ENCODE measurements around the gene DIP2C. TPM values are rescaled to one million over a fixed set of nuclear protein-coding genes. Genes with fewer than 3 reads are reported as not detected.
A peak's percentile ranks its signal among the peaks of the same experiment; 100 is the strongest.
"Not testable (repeated sequence)": the region's sequence is repeated elsewhere in the genome, so short reads cannot be mapped to it uniquely, and the experiment has no call there.

Gene DIP2C
- polyA plus RNA-seq, 1 of the 3 experiments (the other 2 are of a cell fraction), result 8.7 TPM

- TF ChIP-seq RFX5 (IDR thresholded peaks at IDR 0.05; ENCODE audit: low read length), result no peak
- TF ChIP-seq IRF3 (IDR thresholded peaks at IDR 0.05; ENCODE audit: low read depth, low read length), result no peak
- no peak for TF ChIP-seq SMC3 (IDR thresholded peaks at IDR 0.05; ENCODE audit: low read depth, low read length)
- TF ChIP-seq FOSL2 (IDR thresholded peaks at IDR 0.05; ENCODE audit: borderline replicate concordance, low read depth), result no peak
- TF ChIP-seq, protein P1, sequence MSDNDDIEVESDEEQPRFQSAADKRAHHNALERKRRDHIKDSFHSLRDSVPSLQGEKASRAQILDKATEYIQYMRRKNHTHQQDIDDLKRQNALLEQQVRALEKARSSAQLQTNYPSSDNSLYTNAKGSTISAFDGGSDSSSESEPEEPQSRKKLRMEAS (IDR thresholded peaks at IDR 0.05; ENCODE audit: low read depth), result no peak
- TF ChIP-seq EP300 (IDR thresholded peaks at IDR 0.05; ENCODE audit: borderline replicate concordance in 1 of 2, low read depth in 1 of 2, low read length in 1 of 2), result no peak
- TF ChIP-seq MXI1 (IDR thresholded peaks at IDR 0.05; ENCODE audit: low read depth, low read length), result no peak
- TF ChIP-seq GATA2 (CRISPR knock-in tag; IDR thresholded peaks at IDR 0.05), result no peak
- TF ChIP-seq ELF1 (IDR thresholded peaks at IDR 0.05), result no peak
- no peak for TF ChIP-seq PBX3 (IDR thresholded peaks at IDR 0.05)
- no peak for TF ChIP-seq FOXJ3 (CRISPR knock-in tag; IDR thresholded peaks at IDR 0.05)
- TF ChIP-seq SIN3A (IDR thresholded peaks at IDR 0.05; ENCODE audit: borderline replicate concordance, low read depth, low read length), result no peak
- no peak for TF ChIP-seq CHD2 (IDR thresholded peaks at IDR 0.05; ENCODE audit: low read length, partially characterized antibody)
- no peak for TF ChIP-seq POLR2AphosphoS5 (IDR thresholded peaks at IDR 0.05; ENCODE audit: low read depth, low read length)
- TF ChIP-seq RXRA (IDR thresholded peaks at IDR 0.05; ENCODE audit: borderline replicate concordance, low read depth), result no peak
- TF ChIP-seq TCF12 (IDR thresholded peaks at IDR 0.05), result no peak
- TF ChIP-seq USF2 (IDR thresholded peaks at IDR 0.05; ENCODE audit: borderline replicate concordance, low read depth, low read length), result no peak
- TF ChIP-seq JUND (IDR thresholded peaks at IDR 0.05), result no peak
- TF ChIP-seq, protein P2, sequence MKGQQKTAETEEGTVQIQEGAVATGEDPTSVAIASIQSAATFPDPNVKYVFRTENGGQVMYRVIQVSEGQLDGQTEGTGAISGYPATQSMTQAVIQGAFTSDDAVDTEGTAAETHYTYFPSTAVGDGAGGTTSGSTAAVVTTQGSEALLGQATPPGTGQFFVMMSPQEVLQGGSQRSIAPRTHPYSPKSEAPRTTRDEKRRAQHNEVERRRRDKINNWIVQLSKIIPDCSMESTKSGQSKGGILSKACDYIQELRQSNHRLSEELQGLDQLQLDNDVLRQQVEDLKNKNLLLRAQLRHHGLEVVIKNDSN (IDR thresholded peaks at IDR 0.05; ENCODE audit: borderline replicate concordance, low read depth), result no peak
- Histone ChIP-seq H3K9ac (no peak overlapping the region), H3K4me1 (ENCODE audit: control insufficient read depth in 1 of 2, insufficient read depth in 2 of 2, low read depth in 1 of 2, low read length in 1 of 2) (peaks cover 0 to 24% of the 10 kb centered on the region in 2 experiments; a peak in 1 of 4 replicates), H3K36me3 (replicated peaks in 1 of 2; ENCODE audit: control insufficient read depth in 1 of 2, insufficient read depth in 2 of 2, low read length in 1 of 2) (peaks cover 0 to 13% of the 10 kb centered on the region in 2 experiments), H2AFZ (ENCODE audit: low read depth) (no peak overlapping the region), H3K27ac (ENCODE audit: low read depth in 2 of 2, low read length in 1 of 2) (no peak overlapping the region), H4K20me1 (ENCODE audit: insufficient read depth) (no peaks in the 10 kb centered on the region), H3K9me2 (no peaks in the 10 kb centered on the region), H3F3A (replicated peaks; ENCODE audit: insufficient read depth) (no peaks in the 10 kb centered on the region), H3K4me2 (no peak overlapping the region), H3K27me3 (ENCODE audit: insufficient read depth) (no peaks in the 10 kb centered on the region), H3K9me3 (no peaks in the 10 kb centered on the region), H3K79me2 (ENCODE audit: insufficient read depth) (peaks cover under 1% of the 10 kb centered on the region; the same call in 1 of the 2 replicates), H3K4me3 (ENCODE audit: low read depth in 2 of 2, low read length in 1 of 2) (no peak overlapping the region)
- POLR2A ChIA-PET, result no interaction called here
- WGBS (ENCODE audit: low lambda C conversion rate), result 93% methylated on average over 21 of the region's 23 CpGs
- no peak for DNase-seq
- CTCF ChIA-PET, result interaction anchor here (1.0 to 1.7 kb wide), 3 partner anchors 12 to 309 kb away, joined by 3 read pairs; no protein-coding TSS in a partner anchor
Measured at GRCh38 chr10:480498-480927, 209.0 kb downstream of the DIP2C start.

- H4K20me1 ChIP-seq (ENCODE audit: insufficient read depth); H3K27me3 ChIP-seq (ENCODE audit: insufficient read depth); H3K27ac ChIP-seq (ENCODE audit: low read depth in 2 of 2, low read length in 1 of 2); H3K9ac ChIP-seq; H3K4me3 ChIP-seq (ENCODE audit: low read depth in 2 of 2, low read length in 1 of 2); H3K9me3 ChIP-seq; H2AFZ ChIP-seq (ENCODE audit: low read depth); H3K79me2 ChIP-seq (ENCODE audit: insufficient read depth); H3K4me2 ChIP-seq; H3K9me2 ChIP-seq; H3F3A ChIP-seq (replicated peaks; ENCODE audit: insufficient read depth); POLR2A ChIA-PET: not testable (repeated sequence)
- CTCF ChIA-PET, result interaction anchor here (1.0 to 1.7 kb wide), 2 partner anchors 13 to 309 kb away, joined by 3 read pairs; no protein-coding TSS in a partner anchor
- DNase-seq, result peak; percentile 36
- Histone ChIP-seq H3K4me1 (ENCODE audit: control insufficient read depth in 1 of 2, insufficient read depth in 2 of 2, low read depth in 1 of 2, low read length in 1 of 2) (peaks cover 0 to 24% of the 10 kb centered on the region in 2 experiments; a peak in 1 of 4 replicates), H3K36me3 (replicated peaks in 1 of 2; ENCODE audit: control insufficient read depth in 1 of 2, insufficient read depth in 2 of 2, low read length in 1 of 2) (peaks cover 0 to 13% of the 10 kb centered on the region in 2 experiments)
- 91% methylated on average over 14 of the region's 33 CpGs for WGBS (ENCODE audit: low lambda C conversion rate)
Measured at GRCh38 chr10:479706-480497, 209.6 kb downstream of the DIP2C start.
